Activated effector memory CD4-positive, alpha-beta T cell treated with anti-CD3 and anti-CD28 coated beads, Interleukin-2, amount 50 U/mL, for 16 hours (primary cell): ENCODE data around the gene WTAP.
"Not testable (repeated sequence)": the region's sequence is repeated elsewhere in the genome, so short reads cannot be mapped to it uniquely, and the experiment has no call there.

Experiments
- DNase-seq: peaks from one replicate; pipeline ENCODE4 v3.0.0-alpha.2; 2020

The WTAP gene

DNA sequence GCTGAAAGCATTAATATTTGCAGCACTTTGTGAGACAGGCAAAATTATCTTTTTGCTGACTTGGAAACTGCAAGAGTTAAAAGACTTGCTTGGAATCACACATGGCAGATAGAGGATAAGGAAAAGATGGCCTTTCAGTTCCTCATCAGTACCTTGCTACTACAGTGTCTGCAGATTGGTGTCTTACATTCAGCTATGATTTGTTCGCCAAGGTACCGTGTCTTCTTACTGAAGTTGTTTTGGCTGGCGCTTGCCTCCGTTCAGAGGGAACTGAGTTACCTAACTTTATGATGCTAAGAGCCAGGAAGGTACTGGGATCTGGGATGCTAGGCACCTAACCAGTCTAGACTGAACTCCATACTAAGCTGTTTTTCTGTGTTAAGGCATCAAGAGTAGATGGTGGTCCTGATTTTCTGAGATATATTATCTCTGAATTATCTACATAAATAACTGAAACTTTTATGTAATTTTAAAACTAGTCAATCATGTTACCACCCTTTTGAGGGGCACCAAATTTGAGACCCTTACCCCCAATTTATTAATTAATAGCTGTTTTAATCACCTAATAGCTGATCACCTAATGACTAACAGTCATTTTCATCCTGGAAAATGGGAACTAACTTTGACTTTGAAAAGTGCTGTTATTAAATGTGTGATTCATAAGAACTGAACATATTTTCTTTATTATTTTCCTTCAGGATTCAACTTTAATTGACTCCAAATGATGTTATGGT is 2.5 kb downstream of the WTAP start:
- no peak for DNase-seq

DNA sequence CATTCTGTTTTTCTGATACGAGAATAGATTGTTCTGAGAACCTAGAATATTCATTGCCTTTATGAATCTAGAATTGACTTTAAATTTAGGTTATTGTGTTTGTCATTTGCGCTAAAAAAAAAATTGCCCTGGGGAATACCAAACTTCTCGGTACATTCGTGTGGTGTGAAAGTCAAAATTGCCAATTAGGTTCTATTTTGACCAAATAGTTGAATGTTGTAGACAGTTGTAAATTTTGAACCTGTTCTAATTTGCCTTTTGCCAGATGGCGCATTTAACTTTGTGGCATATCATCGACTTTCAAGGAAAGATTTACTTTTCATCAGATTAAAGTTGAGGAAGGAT is 3.0 kb downstream of the WTAP start:
- no peak for DNase-seq

DNA sequence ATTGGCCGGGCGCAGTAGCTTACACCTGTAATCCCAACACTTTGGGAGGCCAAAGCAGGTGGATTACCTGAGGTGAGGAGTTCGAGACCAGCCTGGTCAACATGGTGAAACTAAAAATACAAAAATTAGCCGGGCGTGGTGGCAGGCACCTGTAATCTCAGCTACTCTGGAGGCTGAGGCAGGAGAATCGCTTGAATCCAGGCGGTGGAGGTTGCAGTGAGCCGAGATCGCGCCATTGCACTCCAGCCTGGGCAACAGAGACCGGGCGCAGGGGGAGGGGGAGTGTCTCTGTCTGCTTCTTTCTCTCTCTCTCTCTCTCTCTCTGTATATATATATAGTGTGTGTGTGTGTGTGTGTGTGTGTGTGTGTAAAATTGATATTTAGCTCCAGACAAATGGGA is 5.2 kb downstream of the WTAP start:
- DNase-seq, result not testable (repeated sequence)

DNA sequence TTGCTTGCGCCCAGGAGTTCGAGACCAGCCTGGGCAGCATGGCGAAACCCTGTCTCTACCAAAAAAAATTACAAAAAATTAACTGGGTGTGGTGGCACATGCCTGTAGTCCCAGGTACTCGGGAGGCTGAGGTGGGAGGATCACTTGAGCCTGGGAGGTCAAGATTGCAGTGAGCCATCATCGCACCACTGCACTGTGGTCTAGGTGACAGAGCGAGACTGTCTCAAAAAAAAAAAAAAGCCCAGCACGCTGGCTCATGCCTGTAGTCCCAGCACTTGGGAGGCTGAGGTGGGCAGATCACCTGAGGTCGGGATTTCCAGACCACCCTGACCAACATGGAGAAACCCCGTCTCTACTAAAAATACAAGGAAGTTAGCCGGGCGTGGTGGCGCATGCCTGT is 6.1 kb downstream of the WTAP start:
- DNase-seq, result not testable (repeated sequence)

DNA sequence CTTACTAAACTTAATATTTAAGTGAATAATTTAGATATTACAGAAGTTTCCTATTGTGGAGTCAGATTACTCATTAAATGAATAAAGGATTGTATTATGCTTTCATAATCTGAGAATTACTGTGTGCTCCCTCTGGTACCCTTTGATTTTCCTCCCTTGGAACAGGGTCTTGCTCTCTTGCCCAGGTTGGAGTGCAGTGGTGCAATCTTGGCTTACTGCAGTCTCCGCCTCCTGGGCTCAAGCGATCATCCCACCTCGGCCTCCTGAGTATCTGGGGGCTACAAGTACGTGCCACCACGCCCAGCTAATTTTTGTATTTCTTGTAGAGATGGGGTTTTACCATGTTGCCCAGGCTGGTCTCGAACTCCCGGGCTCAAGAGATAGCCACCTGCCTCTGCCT is 9.6 kb downstream of the WTAP start:
- DNase-seq, result no peak

DNA sequence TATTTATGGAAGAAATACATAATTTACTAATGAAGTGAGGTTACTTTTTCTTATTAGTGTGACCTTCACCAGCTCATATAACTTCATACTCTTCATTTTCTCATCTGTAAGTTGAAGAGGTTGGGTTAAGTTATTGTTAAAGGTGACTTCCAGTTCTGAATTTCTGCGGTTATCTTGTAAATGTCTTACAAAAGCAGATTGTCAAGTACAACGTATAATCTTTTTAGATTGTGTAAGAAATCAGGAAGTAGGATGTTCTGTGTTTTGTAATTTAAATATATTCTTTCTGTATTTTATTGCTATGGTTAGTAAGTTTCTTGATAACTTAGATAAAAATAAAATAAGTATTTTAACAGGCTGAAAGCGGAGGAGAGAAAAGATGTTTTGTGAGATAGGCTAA is 12.0 kb downstream of the WTAP start:
- DNase-seq, result no peak

DNA sequence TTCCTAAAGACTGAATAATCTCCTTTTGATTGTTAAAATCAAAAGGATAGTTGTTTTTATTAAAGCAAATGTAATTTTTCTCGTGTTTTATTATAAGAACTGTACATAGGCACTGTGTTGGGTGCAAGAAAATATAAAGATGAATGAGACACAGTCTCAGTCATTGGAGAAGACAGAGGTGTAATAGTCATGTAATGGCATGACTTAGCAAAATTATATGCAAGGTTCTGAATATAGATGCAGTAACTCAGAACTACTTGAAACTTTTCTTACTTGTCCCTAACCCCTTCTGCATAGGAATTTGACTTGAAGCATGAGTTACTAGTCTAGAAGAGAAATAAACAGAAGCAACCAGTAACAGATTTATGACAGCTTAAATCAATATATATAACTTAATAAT is 14.9 kb downstream of the WTAP start:
- DNase-seq, result no peak

DNA sequence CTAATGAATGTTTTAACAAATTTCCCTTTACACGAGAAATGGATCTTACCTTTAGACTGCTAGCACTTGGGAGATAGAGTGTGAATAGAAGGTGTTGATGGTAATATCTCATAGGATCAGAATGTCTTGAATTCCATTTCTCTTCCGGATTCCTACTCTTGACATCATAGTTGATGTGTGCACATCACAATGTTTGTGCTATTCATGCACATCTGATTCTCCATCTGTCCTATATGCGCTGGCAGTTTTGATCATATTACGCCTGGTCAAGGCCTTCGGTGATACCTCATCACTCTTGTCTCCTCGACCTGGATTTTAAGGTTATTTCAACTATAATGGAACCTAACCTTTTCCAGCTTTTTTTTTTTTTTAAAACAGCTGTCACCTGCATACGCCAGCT is 17.8 kb downstream of the WTAP start:
- DNase-seq, result no peak

DNA sequence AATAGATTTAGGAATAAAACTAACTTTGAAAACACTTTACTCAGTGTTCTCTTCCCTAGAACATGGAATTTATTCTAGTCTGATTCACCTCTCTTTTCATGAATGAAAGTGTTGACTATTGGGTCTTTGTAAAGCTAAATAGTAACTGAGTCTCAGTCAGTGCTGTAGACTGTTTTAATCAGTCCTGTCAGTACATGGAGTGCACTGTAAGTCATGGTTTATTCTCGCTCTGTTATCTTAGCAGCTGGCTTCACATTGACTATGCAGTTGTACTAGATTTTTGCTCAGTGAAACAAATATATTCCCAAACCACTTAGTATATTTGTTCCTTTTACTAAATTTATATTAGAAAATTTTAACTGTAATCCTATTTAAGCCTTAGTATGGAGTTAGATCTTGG is 19.5 kb downstream of the WTAP start:
- DNase-seq, result no peak

DNA sequence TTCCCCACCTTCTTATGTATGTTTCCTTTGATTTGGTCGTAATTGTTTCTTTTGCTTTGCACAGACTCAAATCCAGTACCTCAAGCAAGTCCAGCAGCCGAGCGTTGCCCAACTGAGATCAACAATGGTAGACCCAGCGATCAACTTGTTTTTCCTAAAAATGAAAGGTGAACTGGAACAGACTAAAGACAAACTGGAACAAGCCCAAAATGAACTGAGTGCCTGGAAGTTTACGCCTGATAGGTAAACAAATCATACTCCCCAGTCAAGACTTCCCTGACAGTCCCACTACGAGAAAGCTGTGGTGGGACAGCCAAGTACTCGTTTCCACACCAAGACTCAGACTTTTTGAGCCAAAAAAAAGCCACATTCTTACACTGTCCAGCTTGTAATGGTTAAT is 20.8 kb downstream of the WTAP start:
- not testable (repeated sequence) for DNase-seq

DNA sequence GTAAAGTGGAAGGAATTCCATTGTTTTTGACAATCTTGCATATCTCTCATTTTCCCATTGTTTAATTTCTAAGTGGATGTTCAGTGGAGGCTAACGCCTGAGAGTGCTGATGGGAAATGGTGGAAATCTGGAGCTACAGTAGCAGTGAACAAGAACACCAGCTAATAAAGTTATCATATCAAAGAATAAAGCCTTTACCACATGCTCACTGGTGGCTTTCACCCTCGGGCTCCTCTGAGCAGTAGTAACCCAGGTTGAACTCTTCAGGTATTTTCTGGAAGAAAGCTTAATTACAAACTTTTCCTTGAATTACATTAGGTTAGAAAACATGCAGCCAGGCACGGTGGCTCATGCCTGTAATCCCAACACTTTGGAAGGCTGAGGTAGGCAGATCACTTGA is 24.1 kb downstream of the WTAP start:
- no peak for DNase-seq

DNA sequence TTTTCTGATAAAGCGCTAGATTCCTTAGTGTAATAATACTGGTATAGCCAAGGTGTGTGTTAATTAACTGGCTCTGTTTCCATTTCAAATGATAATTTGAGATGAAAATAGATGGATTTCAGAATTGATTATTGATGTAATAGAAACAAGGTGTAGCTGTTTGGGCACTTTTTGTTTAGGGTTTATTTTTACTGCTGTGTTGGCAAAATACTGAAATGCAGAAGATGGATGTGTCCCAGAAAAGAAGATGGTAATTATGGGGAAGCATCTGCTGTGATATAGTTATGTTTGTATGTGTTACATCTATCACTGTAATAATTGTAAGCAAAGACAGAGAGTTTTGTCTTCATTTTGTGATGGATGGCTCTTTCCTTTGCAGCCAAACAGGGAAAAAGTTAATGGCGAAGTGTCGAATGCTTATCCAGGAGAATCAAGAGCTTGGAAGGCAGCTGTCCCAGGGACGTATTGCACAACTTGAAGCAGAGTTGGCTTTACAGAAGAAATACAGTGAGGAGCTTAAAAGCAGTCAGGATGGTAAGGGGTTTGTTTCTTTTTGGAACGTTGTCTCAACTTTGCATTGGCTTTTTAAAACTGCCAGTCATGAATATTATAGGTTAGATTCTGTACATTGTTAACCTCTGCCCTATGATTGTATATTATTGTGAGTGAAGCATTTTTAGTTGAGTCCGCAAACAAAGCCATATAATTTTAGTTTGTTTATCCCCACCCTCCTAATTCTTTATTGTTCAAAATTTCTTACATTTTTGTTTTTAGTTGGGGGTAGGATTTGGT is 26.0 kb downstream of the WTAP start:
- no peak for DNase-seq

DNA sequence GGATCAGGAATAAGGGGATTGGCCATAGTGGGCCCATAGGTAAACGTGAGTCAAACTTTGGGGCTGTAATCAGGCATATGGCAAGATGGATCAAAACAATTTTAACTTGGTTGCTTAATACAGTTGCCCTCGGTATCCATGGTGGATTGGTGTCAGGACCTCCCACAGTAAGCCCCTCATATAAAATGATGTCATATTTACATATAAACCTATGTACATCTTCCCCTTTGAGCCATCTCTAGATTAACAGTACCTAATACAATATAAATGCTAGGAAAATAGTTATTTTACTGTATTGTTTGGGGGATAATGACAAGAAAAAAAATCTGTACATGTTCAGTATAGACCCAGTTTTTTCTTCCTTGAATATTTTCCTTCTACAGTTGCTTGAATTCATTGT is 27.1 kb downstream of the WTAP start:
- no peak for DNase-seq

DNA sequence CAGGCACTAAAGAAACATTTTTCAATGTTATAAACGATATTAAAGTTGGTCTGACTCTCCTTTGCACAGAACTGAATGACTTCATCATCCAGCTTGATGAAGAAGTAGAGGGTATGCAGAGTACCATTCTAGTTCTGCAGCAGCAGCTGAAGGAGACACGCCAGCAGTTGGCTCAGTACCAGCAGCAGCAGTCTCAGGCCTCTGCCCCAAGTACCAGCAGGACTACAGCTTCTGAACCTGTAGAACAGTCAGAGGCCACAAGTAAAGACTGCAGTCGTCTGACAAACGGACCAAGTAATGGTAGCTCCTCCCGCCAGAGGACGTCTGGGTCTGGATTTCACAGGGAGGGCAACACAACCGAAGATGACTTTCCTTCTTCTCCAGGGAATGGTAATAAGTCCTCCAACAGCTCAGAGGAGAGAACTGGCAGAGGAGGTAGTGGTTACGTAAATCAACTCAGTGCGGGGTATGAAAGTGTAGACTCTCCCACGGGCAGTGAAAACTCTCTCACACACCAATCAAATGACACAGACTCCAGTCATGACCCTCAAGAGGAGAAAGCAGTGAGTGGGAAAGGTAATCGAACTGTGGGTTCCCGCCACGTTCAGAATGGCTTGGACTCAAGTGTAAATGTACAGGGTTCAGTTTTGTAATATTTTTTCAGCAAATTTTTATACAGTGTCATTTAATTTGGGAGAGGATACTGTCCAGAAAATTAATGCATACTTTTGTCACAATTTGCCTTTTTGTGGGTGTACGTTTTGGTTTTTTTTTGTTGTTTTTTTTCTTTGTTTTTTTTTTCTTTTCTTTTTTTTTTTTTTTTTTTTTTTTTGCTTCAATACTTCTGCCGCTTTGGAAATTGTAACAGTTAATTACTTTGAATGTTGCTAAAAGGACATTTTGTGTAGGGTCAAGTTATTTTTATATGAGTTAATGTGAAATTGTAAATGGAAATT is 27.9 kb downstream of the WTAP start:
- DNase-seq, result no peak

DNA sequence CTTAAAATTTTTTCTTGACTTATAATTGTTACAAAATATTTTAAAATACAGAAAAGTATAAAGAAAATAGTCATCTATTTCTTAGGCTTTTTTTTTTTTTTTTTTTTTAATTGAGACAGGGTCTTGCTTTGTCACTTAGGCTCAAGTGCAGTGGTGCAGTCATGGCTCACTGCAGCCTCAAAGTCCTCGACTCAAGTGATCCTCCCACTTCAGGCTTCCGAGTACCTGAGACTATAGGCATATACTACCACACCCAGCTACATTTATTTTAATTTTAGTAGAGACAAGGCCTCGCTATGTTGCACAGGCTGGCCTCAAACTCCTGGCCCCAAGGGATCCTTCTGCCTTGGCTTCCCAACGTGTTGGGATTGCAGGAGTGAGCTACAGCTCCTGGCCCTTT is 29.2 kb downstream of the WTAP start:
- no peak for DNase-seq

DNA sequence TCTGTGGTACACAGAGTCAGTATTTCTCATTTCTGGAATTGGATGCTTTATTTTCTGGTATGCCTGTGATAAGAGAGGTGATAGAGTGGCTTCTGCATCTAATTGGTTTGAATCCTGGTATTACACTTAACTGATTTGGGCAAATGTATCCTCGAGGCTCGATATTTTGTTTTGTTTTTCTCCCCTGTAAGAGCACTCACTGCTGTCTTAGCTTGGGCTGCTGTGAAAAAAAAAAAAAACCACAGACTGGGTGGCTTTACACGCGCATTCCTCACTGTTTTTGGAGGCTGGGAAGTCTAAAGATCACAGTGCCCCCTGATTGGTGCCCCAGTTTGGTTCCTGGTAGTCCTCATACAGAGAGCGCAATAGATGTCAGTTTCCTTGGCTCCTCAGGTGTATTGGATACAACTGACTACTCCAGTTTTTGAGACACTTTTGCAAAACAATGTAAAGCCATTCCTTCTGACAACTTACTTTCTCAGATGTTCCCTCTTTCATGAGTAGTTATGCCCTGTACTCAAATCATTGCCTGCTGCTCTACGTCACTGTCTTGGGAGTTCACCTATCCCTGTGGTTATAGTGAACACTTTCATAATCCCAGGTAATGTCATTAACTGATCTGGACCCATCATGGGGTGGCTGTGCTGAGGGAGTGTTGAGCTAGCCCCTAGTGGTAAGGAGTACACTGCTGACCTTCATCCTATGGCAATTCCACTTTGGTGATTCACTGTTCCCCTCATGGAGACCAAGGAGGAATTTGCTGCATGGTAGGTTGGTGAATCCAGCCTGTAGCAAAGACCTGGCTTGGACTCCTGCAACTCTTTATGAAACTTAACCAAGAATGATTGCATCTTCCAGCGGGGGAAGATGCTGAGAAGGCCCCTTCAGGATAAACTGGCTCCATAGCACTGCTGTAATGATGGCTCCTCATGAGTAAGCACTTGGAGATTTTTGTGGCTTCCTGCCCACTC is 31.0 kb downstream of the WTAP start:
- no peak for DNase-seq

DNA sequence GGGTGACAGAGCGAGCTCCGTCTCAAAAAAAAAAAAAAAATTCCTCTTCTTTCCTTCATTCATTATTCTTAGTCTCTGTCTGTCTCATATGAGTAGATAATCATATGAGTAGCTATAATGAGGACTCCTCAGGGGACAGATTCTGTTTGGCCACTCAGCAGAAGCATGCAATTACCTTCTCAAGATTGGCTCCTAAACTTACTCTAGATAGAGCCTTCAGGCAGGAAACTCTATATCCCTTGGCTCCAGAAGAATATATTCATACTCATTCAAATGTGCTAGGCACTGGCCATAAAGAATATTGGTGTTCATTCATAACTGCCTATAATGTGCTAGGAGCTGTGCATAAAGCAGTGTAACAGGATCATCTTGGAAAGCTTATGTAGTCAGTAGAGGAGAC is 32.3 kb downstream of the WTAP start:
- no peak for DNase-seq

DNA sequence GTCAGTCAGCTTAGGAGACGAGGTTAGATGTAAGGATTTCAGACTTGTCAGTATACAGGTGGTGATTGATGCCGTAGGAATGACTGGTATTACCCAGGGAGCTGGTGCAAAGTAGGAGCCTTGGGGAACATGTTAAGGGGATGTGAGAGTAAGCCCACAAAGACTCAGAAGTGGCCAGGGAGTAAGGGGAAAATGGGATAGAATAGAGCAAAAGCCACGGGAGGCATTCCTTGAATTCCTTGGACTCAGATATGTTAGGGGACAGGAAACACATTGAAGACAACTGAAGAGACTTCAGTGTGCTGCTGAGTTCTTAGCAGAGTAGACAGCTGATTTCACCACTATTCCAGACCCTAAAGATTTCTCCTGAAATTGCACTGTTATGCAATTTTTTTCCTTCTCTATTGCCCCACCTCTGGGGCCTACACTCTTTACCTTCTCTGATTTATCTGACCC is 33.3 kb downstream of the WTAP start:
- no peak for DNase-seq

DNA sequence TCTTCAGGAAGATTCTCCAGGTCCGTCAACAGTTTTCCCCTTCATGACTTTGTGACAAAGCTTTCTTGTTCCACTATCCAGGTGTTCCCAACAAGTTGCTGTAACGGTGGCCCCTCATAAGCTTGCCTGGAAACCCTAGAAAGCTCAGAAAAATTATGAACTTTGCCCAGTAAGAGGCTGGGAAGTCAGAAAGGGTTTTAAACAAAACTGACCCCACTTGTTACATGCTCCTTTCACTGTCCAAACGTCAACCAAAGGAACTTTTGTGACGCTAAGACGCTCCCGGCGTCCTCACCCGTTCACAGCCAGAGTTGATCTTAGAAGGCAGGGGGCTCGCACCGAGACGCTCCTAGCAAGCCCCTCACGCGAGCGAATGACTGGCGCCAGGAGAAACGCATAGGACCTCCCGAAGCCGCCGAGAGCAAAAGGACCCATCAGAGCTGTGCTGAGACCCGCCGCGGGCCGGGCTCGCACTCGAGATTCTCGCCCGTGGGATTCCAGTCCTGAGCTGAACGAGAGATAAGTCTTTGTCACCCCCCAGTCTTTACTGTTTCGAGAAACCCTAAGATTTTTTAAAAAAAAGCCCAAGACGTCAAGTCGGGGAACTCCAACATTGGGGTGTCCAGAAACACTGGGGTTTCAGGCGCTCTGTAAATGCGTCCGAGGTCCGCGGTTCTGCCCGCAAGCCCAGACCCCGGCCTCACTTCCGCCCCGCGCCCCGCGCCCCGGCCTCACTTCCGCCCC is 34.0 kb downstream of the WTAP start:
- no peak for DNase-seq

DNA sequence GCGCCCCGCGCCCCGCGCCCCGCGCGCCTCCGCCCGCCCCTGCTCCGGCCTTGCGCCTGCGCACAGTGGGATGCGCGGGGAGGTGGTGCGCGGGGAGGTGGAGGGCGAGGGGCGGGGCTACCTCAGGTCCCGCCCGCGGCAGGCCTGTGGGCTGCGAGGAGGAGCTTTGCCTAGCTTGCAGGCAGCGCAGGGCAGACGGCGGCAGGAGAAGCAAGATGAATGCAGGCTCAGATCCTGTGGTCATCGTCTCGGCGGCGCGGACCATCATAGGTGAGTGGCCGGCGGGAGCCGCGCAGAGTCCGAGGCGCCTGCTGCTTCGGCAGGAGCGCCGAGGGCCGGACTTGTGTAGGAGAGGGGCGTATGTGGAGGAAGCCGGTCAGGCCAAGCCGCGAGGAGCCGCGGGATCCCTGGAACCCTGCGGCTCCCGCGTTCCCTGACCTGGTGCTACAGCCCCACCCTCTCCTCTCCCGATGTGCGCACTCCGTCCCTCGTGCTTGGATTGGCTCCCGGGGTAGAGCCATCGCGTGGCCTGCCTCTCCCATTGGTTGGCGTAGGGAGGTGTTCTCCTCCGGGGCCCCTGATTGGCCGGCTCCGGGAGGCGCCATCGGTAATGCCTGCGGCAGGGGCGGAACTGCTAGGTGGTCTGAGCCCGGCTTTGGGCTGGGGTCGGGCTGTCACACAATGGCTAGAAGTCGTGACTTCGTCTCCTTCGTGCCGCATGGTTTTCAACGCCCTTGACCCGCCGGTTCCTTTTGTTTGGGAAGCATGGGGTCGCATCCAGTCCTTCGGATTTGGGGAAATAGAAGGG is 34.8 kb downstream of the WTAP start, which contains the start of gene ACAT2:
Gene ACAT2, plus strand, starts transcription at position 173 of the 808 bp plus-strand sequence. Its CDS starts 43 bp downstream, at position 216.
- DNase-seq, result peak; percentile 97
